HG02938 (cell line): ENCODE data around the gene TSHZ2.

ENCODE experiments used
- ATAC-seq: cut with Tn5 transposase; IDR thresholded peaks from one replicate; pipeline ENCODE4 v1.9.1; 2021; ENCODE audit warnings: mild to moderate bottlenecking, moderate library complexity; ENCODE audit not compliant: unreplicated experiment

TSHZ2 gene

GRCh38 chr20:53269380-53269779 is 297.2 kb downstream of the TSHZ2 start:
- ATAC-seq, result no peak

GRCh38 chr20:53270792-53271375 is 298.7 kb downstream of the TSHZ2 start:
- ATAC-seq, result no peak

- ATAC-seq, result no peak
Observed at GRCh38 chr20:53274365-53274764, 302.2 kb downstream of the TSHZ2 start.

- no peak for ATAC-seq
Observed at GRCh38 chr20:53274807-53275206, 302.6 kb downstream of the TSHZ2 start.

GRCh38 chr20:53276143-53276542 is 304.0 kb downstream of the TSHZ2 start:
- ATAC-seq, result no peak

DNA sequence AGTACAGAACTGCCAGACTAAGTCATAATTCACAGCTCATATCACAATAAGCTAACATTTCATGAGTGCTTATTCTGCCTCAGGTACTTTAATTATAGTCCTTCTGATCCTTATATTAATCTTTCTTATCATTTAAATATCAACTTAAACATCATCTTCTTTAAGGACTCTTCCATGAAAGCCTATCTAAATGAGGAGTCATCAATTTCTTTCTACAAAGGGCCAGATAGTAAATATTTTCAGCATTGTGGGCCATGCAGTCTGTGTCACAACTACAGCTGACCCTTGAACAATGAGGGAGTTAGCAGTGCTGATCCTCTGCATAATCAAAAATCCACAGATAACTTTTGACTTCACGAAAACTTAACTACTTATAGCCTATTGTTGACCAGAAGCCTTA is 306.4 kb downstream of the TSHZ2 start:
- no peak for ATAC-seq

GRCh38 chr20:53279735-53280134 is 307.6 kb downstream of the TSHZ2 start:
- ATAC-seq, result no peak

GRCh38 chr20:53281557-53282117 is 309.5 kb downstream of the TSHZ2 start:
- no peak for ATAC-seq

DNA sequence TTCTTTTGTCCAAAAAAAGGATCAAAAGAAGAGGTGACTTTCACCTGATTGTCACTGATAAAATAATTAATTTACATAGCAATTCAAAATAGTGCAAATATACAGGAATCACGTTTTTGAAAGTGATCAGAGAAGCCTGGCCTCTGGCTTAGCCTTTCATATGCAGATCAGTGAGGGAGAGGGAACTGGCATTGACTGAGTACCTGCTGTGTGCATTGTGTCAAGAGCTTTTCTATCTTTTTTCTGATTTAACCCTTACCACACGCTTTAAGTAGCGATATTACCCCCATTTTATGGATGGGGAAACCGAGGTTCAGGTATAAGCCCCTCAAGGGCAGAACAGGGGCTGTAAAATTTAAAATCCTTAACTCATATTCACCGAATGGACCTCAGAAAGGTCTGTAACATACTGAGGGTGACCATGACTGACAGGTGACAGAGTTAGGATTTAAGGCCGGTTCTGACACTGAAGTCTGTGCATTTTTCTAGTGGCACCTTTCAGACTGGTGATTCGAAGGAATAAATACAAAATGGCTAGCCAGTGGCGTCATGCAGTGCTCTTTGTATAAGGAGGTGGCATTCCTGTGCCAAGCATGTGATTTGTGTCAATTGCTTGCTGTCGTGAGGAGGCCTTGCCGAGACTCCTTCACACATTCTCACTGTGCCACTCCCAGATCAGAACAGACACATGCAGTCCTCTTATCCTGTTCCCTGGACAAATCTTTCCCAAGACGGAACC is 310.2 kb downstream of the TSHZ2 start:
- no peak for ATAC-seq

DNA sequence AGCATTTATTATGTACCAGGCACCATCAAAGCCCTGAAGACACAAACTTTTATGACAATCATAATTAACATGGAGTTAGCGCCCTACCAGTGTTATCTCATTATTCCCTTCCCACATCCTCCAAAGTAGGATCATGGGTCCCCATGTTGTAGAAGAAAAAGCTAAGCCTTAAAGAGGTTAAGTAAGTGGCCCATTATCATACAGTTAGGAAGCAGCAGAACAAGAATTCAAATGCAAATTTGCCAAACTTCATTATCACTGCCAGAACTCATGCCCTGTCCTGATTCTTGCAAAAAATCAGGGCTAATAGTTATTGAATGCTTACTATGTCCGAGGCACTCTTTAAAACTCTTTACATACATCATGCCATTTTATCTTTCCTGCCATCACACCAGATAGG is 310.9 kb downstream of the TSHZ2 start:
- no peak for ATAC-seq

DNA sequence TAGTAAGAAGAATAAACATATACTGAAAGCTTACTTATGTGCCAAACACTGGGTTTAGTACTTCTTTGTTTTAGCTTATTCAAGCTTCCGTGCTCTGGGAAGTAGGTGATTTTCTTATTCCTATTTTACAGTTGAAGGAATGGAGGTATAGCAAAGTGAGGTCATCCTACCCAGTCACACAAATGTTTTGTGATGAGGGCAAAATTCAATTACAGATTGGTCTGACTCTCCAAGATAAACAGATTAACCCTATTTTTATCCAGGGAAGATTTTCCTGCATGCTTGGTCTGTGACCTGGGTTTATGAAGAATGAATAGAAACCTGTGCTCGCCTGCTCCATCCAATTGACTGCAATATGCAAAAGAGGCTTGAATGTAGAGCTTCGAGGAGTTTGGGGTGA is 311.4 kb downstream of the TSHZ2 start:
- no peak for ATAC-seq

GRCh38 chr20:53284256-53284655 is 312.1 kb downstream of the TSHZ2 start:
- no peak for ATAC-seq

GRCh38 chr20:53284696-53285095 is 312.5 kb downstream of the TSHZ2 start:
- ATAC-seq, result no peak

DNA sequence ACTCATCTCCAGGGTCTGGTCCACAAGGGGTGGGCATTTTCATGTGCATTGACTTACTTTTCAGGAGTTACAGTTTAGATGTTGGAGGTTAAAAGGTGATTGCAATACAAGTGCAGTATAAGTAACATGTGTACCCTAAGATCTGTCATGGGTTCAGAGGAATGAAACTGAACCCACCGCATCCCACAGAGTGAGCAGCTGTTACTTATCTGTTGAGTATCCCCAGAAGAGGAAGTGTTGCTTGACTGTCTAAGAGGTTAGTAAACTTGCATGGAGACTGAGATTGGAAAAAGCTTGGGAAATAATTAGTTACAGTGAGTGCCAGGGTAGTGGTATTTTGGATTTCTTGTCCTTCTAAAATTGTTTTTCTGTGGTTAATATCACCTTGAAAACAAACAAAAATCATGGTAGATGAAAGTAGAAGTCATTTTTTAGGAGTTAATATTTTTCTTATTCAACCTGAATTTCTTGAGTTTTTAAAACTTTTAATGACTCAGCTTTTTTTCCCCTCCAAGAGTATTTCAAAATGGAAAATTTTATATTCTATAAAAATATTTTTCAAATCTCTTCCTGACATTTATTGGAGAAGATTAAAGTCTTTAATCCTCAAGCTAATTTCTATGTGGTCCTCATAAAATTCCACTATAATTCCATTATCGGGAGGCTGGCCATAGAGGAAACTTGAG is 315.3 kb downstream of the TSHZ2 start:
- ATAC-seq, result no peak

DNA sequence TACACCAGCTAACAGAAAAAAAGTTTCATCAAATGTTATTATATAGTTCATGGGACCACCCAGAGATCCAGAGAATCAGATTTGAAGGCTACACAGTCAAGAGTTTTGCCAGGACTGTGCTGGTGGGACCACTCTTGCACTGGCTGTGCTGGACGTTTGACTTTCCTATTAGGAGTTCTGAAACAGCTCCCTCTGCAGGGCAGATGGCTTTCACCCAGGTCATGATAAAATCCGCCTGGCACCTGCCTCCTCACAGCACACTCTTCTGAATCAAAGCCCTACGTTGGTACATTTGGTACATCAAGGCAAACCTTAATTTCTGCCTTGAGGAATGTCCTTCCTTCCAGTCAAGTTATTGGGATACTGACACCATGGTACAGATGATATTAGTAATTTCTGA is 319.4 kb downstream of the TSHZ2 start:
- ATAC-seq, result no peak

- ATAC-seq, result no peak
Observed at GRCh38 chr20:53292347-53292746, 320.2 kb downstream of the TSHZ2 start.

- no peak for ATAC-seq
Observed at GRCh38 chr20:53294804-53295203, 322.6 kb downstream of the TSHZ2 start.

DNA sequence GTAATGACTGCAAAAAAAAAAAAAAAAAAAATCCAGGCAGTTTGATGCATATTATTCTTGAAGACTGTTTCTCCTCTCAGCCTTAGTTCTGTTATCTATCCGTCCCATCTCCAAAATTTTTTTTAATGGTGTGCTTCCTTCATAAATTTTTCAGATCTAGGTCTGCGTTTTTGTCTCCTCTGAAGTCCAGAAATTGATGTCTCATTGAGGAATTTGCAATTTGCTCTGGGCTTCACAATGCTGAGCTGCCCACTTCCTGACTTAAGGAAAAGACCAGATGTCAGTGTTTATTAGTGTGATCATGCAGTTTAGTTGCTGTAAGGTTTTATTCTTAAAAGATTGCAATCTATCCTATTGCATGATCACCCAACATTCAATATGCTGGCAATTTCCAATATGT is 323.9 kb downstream of the TSHZ2 start:
- ATAC-seq, result no peak

GRCh38 chr20:53296451-53297153 is 324.4 kb downstream of the TSHZ2 start:
- ATAC-seq, result no peak

- no peak for ATAC-seq
Observed at GRCh38 chr20:53297154-53297529, 325.0 kb downstream of the TSHZ2 start.

DNA sequence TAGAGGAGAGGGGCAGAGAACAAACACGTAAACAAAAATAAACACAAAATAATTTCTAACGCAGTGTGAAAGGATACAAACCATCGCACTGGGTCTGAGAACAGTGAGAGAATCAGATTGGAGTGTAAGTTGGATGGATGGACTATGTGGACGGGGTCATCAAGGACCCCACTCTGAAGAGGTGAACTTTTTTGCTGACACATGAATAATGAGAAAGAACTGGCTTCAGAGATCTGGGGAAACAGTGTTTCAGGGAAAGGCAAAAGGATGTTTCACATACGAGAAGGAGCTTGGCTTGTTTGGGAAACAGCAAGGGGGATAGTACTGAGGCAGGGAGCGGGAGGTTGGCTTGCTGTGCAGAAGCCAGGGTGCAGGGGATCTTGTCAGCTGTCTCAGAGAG is 326.1 kb downstream of the TSHZ2 start:
- no peak for ATAC-seq
